H9 (cell line): ENCODE measurements around the gene PRKRA. TPM values are rescaled to one million over a fixed set of nuclear protein-coding genes. Genes with fewer than 3 reads are reported as not detected.

Source experiments
- DNase-seq: peaks from one replicate; pipeline ENCODE4 v3.0.0-alpha.2; 2017
- H2AFZ ChIP-seq: one replicate; pipeline ENCODE4 v1.6.1; 2013; ENCODE audit warnings: mild to moderate bottlenecking, low read length, control low read depth, moderate library complexity
- H2AK5ac ChIP-seq: 2 replicates; pipeline ENCODE4 v1.6.1; 2013; ENCODE audit warnings: low read length, control low read depth, mixed read lengths; ENCODE audit not compliant: insufficient read length
- H2BK120ac ChIP-seq: one replicate; pipeline ENCODE4 v1.6.1; 2013; ENCODE audit warnings: low read depth, mild to moderate bottlenecking, low read length, control low read depth, inconsistent platforms; ENCODE audit not compliant: poor library complexity, severe bottlenecking
- H2BK12ac ChIP-seq: 2 replicates; pipeline ENCODE4 v1.6.1; 2013; ENCODE audit warnings: low read length, control low read depth, mixed read lengths, low read depth; ENCODE audit not compliant: insufficient read length
- H2BK15ac ChIP-seq: 2 replicates; pipeline ENCODE4 v1.6.1; 2013; ENCODE audit warnings: low read depth, low read length, control low read depth
- H2BK20ac ChIP-seq: one replicate; pipeline ENCODE4 v1.6.1; 2013; ENCODE audit warnings: low read depth, mild to moderate bottlenecking, low read length, control low read depth, inconsistent platforms; ENCODE audit not compliant: poor library complexity, severe bottlenecking
- H2BK5ac ChIP-seq: 2 replicates; pipeline ENCODE4 v1.6.1; 2013; ENCODE audit warnings: low read length, control low read depth, mixed read lengths; ENCODE audit not compliant: insufficient read length
- H3K14ac ChIP-seq: 2 replicates; pipeline ENCODE4 v1.6.1; 2013; ENCODE audit warnings: low read length, control low read depth; ENCODE audit not compliant: insufficient read depth
- H3K18ac ChIP-seq: 2 replicates; pipeline ENCODE4 v1.6.1; 2013; ENCODE audit warnings: low read depth, mild to moderate bottlenecking, mixed read lengths, low read length, control low read depth; ENCODE audit not compliant: insufficient read length
- H3K23ac ChIP-seq: 2 replicates; pipeline ENCODE4 v1.6.1; 2013; ENCODE audit warnings: low read length, control low read depth, mixed read lengths, low read depth; ENCODE audit not compliant: insufficient read length
- H3K23me2 ChIP-seq: 2 replicates; pipeline ENCODE4 v1.6.1; 2013; ENCODE audit warnings: low read depth, mild to moderate bottlenecking, mixed read lengths, low read length, control low read depth; ENCODE audit not compliant: insufficient read length, poor library complexity, severe bottlenecking
- H3K27ac ChIP-seq: 2 replicates; pipeline ENCODE4 v1.5.1; 2013; ENCODE audit warnings: low read length, control low read depth, mixed read lengths, low read depth; ENCODE audit not compliant: insufficient read length
- H3K27me3 ChIP-seq: 2 replicates; pipeline ENCODE4 v1.6.1; 2013; ENCODE audit warnings: low read length, control low read depth, inconsistent platforms; ENCODE audit not compliant: insufficient read depth
- H3K4ac ChIP-seq: 2 replicates; pipeline ENCODE4 v1.6.1; 2013; ENCODE audit warnings: low read depth, mild to moderate bottlenecking, control low read depth, inconsistent platforms, low read length, moderate library complexity
- H3K4me1 ChIP-seq: 2 replicates; pipeline ENCODE4 v1.6.1; 2013; ENCODE audit warnings: low read length, control low read depth, inconsistent platforms; ENCODE audit not compliant: insufficient read depth
- H3K4me2 ChIP-seq: 2 replicates; pipeline ENCODE4 v1.6.1; 2013; ENCODE audit warnings: low read length, control low read depth, mixed read lengths; ENCODE audit not compliant: insufficient read length, insufficient read depth
- H3K56ac ChIP-seq: 2 replicates; pipeline ENCODE4 v1.6.1; 2013; ENCODE audit warnings: low read depth, mild to moderate bottlenecking, mixed read lengths, low read length, control low read depth; ENCODE audit not compliant: insufficient read length
- H3K79me1 ChIP-seq: 2 replicates; pipeline ENCODE4 v1.6.1; 2013; ENCODE audit warnings: low read depth, mild to moderate bottlenecking, moderate library complexity, low read length, control low read depth, inconsistent platforms; ENCODE audit not compliant: insufficient read depth, poor library complexity, severe bottlenecking
- H3K79me2 ChIP-seq: 2 replicates; pipeline ENCODE4 v1.6.1; 2013; ENCODE audit warnings: low read length, control low read depth, inconsistent platforms; ENCODE audit not compliant: insufficient read depth
- H3K9ac ChIP-seq: 2 replicates; pipeline ENCODE4 v1.6.1; 2013; ENCODE audit warnings: low read length, control low read depth, mixed read lengths; ENCODE audit not compliant: insufficient read length; ENCODE audit errors: extremely low read depth
- H3K9me3 ChIP-seq: one replicate; pipeline ENCODE4 v1.6.1; 2013; ENCODE audit warnings: low read depth, low read length, inconsistent platforms; ENCODE audit not compliant: control insufficient read depth
- H3T11ph ChIP-seq: one replicate; pipeline ENCODE4 v1.6.1; 2013; ENCODE audit warnings: mild to moderate bottlenecking, low read length, control low read depth, inconsistent platforms
- H4K20me1 ChIP-seq: one replicate; pipeline ENCODE4 v1.6.1; 2013; ENCODE audit not compliant: control insufficient read depth, insufficient read length, insufficient read depth
- H4K5ac ChIP-seq: 2 replicates; pipeline ENCODE4 v1.6.1; 2013; ENCODE audit warnings: low read depth, mild to moderate bottlenecking, mixed read lengths, low read length, control low read depth; ENCODE audit not compliant: insufficient read length
- H4K8ac ChIP-seq: replicated peaks from 2 replicates; pipeline ENCODE4 v1.6.1; 2013; ENCODE audit warnings: low read length, control low read depth, mixed read lengths, low read depth; ENCODE audit not compliant: insufficient read length
- H4K91ac ChIP-seq: 2 replicates; pipeline ENCODE4 v1.6.1; 2013; ENCODE audit warnings: low read depth, mild to moderate bottlenecking, moderate library complexity, mixed read lengths, low read length, control low read depth; ENCODE audit not compliant: insufficient read length
- H3K27ac Mint-ChIP-seq, 3 experiments: 2 replicates in 2 of 3; 3 replicates in 1 of 3; pipeline ENCODE4 v1.8.0; 2020 to 2021; ENCODE audit warnings: mixed read lengths in 3 of 3, mild to moderate bottlenecking in 1 of 3, moderate library complexity in 1 of 3
- H3K27me3 Mint-ChIP-seq: 2 replicates; pipeline ENCODE4 v1.8.0; 2021; ENCODE audit warnings: low read depth, mild to moderate bottlenecking, moderate library complexity, mixed read lengths
- H3K36me3 Mint-ChIP-seq, 3 experiments: 2 replicates in 2 of 3; 3 replicates in 1 of 3; pipeline ENCODE4 v1.8.0; 2020 to 2021; ENCODE audit warnings: low read depth in 3 of 3, mixed read lengths in 3 of 3; ENCODE audit not compliant: insufficient read depth in 1 of 3
- H3K4me1 Mint-ChIP-seq, 2 experiments: 2 replicates each; pipeline ENCODE4 v1.8.0; 2020; ENCODE audit warnings: mixed read lengths in 2 of 2
- H3K4me3 Mint-ChIP-seq, 2 experiments: 2 replicates in 1 of 2; 3 replicates in 1 of 2; pipeline ENCODE4 v1.8.0; 2020 to 2021; ENCODE audit warnings: mild to moderate bottlenecking in 2 of 2, mixed read lengths in 2 of 2, moderate library complexity in 1 of 2
- H3K9me3 Mint-ChIP-seq, 2 experiments: 2 replicates in 1 of 2; 3 replicates in 1 of 2; pipeline ENCODE4 v1.8.0; 2020; ENCODE audit warnings: mild to moderate bottlenecking in 2 of 2, mixed read lengths in 2 of 2, moderate library complexity in 1 of 2
- CTCF ChIP-seq: fragments of 200-600 bp; sonication (generic); conservative IDR thresholded peaks from 3 replicates; pipeline ENCODE4 v1.8.0; 2021; ENCODE audit warnings: antibody characterized with exemption, mild to moderate bottlenecking
- WGBS: extraction: QIAGEN DNeasy Blood & Tissue Kit; methylation state at CpG from one replicate; pipeline ENCODE4 v1.1.7; 2013; ENCODE audit warnings: missing lambda C conversion rate, low lambda C conversion rate, mixed read lengths; ENCODE audit not compliant: insufficient read length; ENCODE audit errors: extremely low coverage; 5-methylcytosine and 5-hydroxymethylcytosine counted together
- total RNA-seq: library from RNA; stranded (reverse); gene quantifications from 2 replicates; pipeline ENCODE4 v1.2.1, GENCODE V29; 2021

Gene PRKRA
- total RNA-seq, 1 experiment from 2014 or later = 61.5 TPM

GRCh38 chr2:178397002-178397605 lies 53.9 kb downstream of the PRKRA start:
- Histone ChIP-seq H4K91ac (no peak overlapping the region), H3K9ac (no peak overlapping the region), H3T11ph (no peak overlapping the region), H2BK20ac (no peak overlapping the region), H4K5ac (no peak overlapping the region), H3K79me1 (no peaks in the 10 kb centered on the region), H3K4me1 (no peaks in the 10 kb centered on the region), H3K23me2 (no peaks in the 10 kb centered on the region), H3K9me3 (no peaks in the 10 kb centered on the region), H4K8ac (no peak overlapping the region), H3K56ac (no peak overlapping the region), H3K18ac (no peak overlapping the region), H2BK12ac (no peak overlapping the region), H2BK120ac (no peak overlapping the region), H3K27ac (no peak overlapping the region), H3K79me2 (no peaks in the 10 kb centered on the region), H4K20me1 (no peaks in the 10 kb centered on the region), H3K14ac (no peak overlapping the region), H3K27me3 (no peaks in the 10 kb centered on the region), H2AFZ (no peak overlapping the region), H2BK15ac (no peak overlapping the region), H3K23ac (no peak overlapping the region), H2AK5ac (no peak overlapping the region), H3K4ac (no peak overlapping the region), H3K4me2 (no peak overlapping the region), H2BK5ac (no peak overlapping the region)
- Mint-ChIP-seq H3K27ac (no peak overlapping the region), H3K27me3 (no peaks in the 10 kb centered on the region), H3K4me1 (no peaks in the 10 kb centered on the region), H3K9me3 (no peaks in the 10 kb centered on the region), H3K4me3 (no peak overlapping the region), H3K36me3 (no peaks in the 10 kb centered on the region)
- no peak for DNase-seq
- peak; percentile 80 for TF ChIP-seq CTCF
- no CpG with 5 or more reads among the region's 7 CpGs for WGBS
